ENCODE results near the gene AUNIP.

Gene AUNIP, protein sequence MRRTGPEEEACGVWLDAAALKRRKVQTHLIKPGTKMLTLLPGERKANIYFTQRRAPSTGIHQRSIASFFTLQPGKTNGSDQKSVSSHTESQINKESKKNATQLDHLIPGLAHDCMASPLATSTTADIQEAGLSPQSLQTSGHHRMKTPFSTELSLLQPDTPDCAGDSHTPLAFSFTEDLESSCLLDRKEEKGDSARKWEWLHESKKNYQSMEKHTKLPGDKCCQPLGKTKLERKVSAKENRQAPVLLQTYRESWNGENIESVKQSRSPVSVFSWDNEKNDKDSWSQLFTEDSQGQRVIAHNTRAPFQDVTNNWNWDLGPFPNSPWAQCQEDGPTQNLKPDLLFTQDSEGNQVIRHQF

DNA sequence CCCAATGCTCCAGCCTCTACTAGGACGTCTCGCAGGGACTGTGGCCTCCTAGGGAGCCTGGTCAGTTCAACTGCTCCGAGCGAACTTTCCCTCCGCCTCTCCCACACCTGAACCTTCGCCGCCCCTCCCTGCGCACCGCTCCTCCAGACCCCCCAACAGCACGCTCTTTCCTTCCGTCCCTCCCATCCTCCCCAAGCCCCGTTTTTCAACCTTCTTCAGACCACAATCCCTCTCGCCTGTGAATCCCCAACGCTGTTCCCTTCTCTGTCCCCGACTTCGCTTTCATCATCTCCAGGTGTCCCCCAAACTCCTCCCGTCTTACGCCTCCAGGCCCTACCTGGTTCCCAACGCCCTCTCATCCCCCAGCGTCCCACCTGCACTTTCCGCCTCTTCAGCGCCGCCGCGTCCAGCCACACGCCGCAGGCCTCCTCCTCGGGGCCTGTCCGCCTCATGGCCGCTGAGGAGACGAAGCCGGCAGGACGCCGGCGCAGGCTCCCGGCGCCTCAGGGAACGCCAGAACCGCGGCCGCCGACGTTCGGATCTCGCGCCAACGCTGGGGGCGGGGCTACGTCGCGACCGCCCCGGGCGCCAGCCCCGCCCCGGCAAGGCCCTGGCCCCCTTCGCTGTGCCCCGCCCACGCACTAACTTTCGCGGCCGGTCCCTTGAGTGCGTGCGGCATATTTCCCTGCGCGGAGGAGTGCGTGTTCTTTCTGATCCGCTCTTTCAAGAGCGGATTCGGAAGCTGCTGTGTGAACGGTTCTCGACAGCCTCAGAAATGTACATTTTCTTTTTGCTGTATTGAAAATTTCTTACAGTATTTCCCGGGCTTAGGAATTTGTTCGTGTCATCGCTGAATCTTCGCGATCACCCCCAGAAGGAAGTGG, at the start of gene AUNIP:
Gene AUNIP (minus strand): TSS at position 552 of the 884 bp plus-strand sequence. CDS start 100 bp downstream, at position 452.
- peak; percentile 71 for DNase-seq (ENCODE audit: low read depth)

DNA sequence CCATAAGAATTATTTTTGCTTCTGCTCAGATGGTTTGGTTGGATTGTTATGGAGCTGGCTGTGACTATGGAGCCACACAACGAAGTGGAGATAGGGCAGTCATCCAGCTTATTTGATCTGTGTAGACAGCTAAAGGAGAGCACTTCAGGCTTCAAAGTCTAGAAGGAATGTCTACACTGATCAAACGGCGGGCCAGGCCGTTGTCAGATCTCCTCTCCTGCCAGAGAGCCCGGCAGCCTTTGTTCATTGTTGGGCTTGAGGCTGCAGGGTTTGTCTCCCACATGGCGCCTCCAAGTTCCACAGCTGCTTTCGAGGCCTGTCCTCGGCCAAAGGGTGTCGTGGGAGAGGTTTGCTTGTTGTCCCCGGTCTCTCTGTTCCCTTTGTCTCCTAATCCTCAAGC, 49.8 kb upstream of the AUNIP start:
- DNase-seq (ENCODE audit: low read depth), result no peak

DNA sequence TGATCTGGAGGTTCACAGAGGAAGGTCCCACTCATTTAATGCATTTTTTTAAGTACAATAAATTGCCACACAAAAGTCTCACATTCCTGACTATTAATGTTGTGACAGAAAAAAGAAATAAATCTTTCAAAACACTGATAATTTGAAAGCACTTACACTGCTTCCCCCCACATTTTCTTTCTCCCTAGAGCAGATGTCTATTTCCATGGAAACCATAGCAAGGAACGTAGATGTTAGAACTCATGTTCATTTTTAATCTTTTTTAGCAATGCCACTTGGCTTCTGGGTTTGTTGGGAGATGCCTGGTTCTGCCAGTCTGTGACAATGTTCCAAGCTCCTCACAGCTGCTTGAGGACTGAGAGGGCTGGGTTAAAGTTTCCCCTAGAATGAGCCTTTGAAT, 48.9 kb upstream of the AUNIP start:
- no peak for DNase-seq (ENCODE audit: low read depth)

DNA sequence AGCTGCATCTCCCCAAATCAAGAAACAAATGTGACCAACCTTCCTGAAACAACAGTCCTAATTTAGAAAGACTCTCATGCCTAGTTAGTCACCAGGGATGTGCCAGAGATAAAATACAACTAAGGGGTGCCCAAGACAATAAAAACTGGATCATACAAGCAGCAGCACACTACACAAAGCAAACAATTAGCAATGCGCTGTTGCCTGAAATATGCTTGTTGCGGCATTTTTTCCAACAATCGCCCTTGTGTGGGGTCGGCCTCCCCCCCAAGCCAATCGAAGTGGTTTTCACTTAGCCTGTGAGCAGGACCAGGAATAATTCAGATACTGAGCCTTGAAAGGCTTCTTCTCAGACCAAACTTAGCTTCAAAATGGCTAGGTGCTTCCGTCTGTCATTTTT, 48.3 kb upstream of the AUNIP start:
- no peak for DNase-seq (ENCODE audit: low read depth)

DNA sequence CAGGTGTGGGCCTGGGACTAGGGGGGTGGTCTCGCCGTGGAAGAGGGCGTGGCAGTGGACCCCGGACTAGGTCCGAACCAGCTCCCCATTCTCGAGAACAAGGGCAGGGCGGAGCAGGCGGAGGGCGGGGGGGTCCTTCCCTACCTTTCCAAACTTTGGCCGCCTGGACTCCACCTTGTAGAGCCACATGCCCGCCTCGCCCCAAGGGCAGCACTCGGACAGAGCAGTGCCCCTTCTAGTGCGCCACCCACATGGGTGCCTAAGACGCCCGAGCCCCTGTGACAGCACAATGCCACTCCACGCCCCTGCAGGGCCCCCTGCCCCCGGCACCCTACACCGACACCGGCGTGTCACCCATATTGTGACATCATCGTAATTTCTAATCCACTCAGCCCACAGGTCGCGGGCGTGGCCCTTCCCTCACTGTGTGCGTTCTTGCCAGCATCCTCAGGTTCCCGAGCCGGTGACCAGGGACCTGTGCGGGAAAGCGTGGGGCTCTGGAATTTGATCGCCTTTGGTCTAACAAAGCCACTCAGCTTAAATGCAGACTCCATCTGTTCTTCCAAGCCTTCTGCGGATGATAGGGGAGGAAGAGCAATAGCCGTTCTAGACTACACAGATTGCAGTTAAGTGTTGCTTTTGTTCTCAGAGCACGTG, 47.5 kb upstream of the AUNIP start:
- DNase-seq (ENCODE audit: low read depth), result no peak

DNA sequence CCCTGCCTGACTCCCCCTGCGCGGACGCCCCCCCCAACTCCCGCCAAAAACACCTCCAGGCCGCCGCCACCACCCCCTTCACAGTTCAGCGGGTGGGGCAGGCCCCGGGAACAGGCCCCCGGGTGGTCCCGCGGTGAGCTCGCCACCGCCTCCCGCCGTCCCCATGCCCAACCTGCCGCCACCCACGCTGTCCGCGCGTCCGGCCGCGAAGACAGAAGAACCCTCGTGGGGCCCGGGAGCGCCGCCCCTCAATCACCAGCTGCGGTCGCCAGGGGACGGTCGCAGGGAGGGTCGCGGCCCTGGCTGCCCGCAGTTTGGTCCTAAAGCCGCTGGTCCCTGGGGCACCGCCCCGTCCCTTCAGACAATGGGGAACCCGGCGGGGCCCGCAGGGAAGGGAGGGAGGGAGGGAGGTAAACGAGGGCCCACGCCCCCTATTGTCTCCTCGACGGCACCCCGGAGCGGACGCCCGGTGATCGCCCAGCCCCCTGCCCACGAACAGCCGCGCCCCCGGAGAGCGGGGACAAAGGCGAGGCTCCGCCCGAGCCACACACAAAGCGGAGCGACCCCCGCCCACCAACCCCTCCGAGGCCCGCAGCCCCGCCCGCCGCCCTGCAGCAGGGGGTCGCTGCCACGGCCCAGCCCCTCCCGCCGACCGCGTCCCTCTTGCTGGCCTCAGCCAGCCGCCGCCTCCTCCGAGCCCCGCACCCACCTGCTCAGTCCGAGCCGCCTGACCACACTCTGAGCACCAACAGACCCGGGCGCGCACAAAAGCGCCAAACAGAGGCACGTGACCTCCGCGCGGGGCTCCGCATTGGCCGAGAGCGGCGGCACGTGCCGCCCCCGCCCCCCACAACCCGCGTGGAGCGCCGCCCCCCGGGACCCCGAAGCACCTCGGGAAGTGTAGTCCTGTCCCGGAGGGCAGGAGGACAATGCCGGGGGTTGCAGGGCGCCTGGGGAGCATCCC, 46.7 kb upstream of the AUNIP start, which contains the start of gene STMN1:
Gene STMN1 (minus strand): TSS at position 740 of the 964 bp plus-strand sequence. CDS start 1,743 bp downstream, outside the sequence.
- DNase-seq (ENCODE audit: low read depth), result peak; percentile 76

DNA sequence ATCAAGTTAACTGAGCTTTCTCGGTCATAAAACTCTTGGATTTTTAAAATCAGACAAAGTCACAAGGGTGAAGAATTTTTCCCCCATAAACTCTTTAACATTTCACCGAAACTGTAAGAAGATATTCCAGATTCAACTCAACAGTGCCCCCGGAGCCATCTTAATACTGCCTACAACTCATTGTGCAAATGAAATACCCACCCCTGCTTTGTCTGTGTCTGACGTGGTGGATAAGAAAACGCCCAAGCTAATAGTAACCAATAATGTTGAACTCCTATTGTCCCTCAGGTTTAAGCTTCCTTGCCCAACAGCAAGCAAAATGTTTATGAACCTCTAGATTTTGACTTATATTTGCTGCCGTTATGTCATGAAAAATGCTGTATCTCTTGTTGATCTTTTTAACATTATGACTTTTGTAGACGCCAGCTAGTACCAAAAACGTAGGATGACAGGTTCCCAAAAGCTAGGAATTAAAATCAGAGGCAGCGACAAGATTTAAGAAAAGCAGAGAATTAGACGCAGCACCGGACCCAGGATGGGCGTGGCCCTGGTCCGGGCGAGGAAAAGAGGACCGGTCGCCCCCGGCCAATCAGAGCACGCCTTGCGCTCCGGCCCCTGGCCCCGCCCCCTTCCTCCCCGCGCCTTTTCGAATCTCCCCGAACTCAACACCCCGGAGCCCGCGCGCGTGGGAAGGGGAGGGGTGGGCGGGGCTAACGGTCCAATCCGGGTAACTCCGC, 45.9 kb upstream of the AUNIP start:
- DNase-seq (ENCODE audit: low read depth), result peak; percentile 87

DNA sequence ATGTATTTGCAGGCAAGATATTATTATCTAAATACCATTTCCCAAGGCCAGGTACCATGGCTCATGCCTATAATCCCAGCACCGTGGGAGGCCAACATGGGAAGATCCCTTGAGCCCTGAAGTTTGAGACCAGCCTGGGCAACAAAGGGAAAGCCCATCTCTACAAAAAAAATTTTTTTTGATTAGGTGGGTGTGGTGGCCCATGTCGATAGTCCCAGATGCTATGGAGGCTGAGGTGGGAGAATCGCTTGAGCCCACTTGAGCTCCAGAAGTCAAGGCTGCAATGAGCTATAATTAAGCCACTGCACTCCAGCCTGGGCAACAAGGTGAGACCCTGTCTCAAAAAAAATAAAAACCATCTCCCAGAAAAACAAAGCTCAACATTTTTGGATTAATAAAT, 44.7 kb upstream of the AUNIP start:
- DNase-seq (ENCODE audit: low read depth), result no peak

DNA sequence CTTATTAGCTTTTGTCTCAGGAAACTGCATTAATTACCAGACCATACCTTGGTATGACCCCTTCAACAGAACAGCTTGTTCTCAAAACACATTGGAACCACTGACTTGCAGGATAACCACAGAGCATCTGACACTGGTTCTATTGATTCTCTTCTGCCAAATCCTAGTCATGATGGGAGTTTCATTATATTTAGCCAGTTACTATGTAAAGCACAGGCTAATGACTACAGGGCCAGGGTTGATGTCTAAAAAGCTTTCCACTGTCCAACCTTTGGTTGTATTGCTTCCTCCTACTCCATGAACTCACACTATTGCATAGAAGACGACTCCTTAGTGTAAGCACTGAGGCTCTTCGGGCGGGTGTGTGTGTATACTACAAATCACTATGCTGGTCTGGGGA, 43.2 kb upstream of the AUNIP start:
- DNase-seq (ENCODE audit: low read depth), result no peak

DNA sequence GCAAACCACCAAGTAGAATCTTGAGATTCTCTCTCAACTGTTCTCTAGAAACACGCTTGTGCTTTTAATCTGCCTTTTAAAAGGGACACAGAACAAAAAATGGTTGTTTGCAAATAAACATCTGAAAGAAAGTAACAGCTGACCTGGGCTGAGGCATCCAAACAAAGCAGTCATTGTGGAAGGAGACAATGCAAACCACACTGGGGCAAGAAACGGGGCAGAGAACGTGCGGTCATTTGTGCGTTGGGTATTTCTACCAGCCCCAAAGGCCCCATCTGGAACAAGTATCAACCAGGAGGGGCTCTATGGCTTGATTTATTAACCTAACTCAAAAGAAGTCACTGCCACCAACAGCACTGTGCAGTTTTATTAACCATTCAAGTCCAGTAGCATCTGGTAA, 41.0 kb upstream of the AUNIP start:
- no peak for DNase-seq (ENCODE audit: low read depth)

DNA sequence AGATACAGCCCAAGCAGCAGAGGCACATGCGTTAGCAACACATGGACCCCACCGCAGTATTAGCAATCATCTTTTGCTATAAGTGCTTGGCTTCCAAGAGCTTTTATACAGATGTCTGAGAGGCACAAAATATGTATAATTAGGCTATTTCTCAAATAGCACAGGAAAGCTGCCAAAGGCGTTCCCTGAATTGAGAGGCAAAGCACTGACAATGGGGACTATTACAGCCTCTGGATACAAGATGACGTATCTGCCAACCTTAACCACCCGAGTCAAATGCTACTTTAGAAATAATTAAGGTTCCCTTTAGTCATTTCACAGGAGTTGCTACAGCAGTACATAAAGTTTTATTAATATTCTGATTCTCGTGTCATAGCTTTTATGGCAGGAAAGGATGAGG, 40.5 kb upstream of the AUNIP start:
- DNase-seq (ENCODE audit: low read depth), result no peak

DNA sequence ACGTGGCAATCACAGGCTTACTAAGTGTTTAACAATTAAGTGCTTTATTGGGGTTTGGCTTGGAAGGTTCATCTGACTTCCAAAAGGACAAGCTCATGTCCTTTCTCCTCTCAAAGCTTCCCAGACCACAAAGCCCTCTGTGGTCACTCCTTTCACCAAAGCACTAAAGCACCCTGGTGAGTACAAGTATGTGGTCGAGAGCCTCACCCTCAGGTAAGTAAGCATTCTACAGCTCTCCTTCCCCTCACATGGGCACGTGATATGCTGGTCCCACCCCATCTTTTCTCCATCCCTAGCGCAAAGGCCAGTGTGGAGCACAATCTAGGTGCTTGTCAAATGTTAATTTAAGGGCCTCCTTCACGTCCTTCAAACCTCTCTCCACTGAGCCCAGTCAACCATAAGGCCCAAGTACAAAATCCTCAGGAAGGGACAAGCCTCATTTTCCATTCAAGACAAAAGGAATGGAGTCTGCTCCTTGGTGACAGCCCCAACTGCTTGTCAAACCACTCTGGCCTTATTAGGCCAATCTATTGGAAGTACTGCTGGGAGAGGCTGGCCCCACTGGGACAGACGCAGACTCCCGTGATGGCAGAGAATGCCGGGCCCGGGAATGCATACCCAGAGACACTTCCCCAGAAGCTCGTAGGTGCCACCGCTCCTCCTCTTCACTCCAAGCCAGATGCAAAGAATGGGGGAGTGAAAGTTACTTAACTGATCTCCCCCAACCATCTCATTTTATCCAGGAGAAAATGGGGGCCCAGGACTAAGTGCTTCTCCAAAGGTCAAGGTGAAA, 39.2 kb upstream of the AUNIP start:
- no peak for DNase-seq (ENCODE audit: low read depth)

DNA sequence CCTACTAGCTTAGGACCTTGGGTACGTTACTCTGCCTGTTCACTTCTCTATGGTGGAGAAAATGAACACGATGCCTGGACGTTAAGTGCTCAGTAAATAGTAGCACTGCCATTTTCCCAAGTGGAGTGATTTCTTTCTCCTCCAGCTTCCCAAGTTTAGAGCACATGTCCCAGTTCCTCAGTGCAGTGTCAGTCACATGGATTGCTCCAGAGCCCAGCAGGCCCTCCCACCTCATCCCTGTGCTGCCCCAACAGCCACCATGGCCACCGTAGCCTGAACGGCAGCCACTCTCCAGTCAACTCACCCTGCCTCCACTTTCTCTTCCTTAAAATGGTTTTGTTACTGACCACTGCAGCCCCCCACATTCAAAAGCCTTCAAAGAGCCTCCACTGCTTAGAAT, 38.5 kb upstream of the AUNIP start:
- DNase-seq (ENCODE audit: low read depth), result no peak

DNA sequence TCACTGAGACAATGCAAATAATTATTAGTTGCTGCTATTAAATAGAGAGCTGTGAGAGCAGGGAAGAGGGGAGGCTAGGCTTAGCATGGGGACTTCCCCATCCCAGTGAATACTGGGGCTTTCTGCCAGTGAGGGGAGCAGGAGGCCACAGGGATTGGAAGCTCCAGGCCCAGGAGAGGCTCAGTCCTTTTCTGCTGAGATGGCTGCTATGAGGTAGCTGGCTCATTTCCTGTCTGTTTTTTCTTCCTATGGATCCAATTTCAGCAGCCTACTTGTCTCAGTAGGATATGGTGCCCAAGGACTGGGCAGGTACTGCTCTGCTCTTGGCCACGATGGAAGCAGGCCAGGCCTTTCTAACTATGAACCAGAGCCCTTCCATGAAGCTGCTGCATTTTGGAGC, 37.0 kb upstream of the AUNIP start:
- no peak for DNase-seq (ENCODE audit: low read depth)

DNA sequence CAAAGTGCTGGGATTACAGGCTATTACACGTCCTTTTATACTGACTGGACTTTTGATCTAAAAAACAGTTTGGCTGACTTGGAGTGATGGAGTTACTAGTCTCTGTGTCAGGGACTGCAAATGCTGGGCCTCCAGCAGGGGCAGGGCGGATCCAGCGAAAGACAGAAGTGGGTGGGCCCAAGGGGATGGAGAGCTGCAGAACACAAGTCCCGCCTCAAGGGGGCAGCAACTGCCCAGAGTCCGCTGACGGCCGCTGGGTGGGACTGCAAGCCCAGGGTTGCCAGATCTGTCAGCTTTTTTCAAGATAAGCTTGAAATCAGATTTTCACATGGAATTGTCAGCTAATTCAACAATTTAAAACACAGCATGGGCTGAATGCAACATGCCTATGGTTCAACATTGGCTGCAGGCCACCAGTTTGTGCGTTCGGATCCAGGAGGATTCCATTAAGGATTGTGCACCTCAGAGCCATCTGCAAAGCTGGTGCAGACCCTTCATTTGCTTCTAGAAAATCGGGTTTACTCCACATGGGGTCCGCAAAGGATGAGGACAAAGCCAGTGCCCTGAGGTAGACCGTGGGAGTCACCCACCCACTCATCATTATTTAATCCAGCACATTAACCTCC, 36.2 kb upstream of the AUNIP start:
- peak; percentile 81 for DNase-seq (ENCODE audit: low read depth)

DNA sequence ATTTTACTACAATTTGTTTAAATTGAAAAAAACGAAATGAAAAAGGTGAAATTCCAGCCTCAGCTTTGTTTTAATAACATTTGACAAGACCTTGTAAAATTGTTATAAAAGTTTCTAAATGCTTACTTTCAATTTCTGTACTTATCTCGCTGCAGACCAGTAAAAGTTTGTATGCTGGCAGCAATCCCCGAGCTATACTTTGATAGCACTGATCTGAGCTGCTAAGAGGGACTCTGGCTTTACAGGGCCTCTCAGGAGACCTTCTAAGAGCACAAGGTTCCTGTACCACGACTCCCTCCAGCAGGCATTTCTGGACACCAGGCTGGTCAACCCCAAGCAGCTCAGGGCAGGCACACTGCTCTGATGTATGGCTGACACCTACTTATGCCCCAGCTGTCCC, 33.9 kb upstream of the AUNIP start:
- no peak for DNase-seq (ENCODE audit: low read depth)

DNA sequence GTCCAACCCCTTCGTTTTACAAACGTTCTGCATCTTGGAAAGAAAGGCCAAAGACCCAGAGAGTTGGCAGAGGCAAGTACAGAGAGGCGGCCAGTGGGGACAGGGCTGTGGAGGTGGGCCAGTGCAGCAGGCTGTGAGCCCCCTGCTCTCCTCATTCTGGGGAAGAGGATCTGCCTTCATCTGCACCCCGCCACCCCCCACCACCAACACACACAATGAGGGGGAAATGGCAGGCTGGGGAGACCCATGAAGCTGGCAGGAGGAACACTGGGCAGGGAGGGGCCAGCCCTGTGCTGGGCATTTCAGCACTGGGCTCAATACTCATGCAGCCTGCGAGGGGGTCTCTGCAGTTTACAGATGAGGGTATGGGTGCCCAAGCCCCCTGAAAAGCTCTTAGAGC, 32.3 kb upstream of the AUNIP start:
- no peak for DNase-seq (ENCODE audit: low read depth)

DNA sequence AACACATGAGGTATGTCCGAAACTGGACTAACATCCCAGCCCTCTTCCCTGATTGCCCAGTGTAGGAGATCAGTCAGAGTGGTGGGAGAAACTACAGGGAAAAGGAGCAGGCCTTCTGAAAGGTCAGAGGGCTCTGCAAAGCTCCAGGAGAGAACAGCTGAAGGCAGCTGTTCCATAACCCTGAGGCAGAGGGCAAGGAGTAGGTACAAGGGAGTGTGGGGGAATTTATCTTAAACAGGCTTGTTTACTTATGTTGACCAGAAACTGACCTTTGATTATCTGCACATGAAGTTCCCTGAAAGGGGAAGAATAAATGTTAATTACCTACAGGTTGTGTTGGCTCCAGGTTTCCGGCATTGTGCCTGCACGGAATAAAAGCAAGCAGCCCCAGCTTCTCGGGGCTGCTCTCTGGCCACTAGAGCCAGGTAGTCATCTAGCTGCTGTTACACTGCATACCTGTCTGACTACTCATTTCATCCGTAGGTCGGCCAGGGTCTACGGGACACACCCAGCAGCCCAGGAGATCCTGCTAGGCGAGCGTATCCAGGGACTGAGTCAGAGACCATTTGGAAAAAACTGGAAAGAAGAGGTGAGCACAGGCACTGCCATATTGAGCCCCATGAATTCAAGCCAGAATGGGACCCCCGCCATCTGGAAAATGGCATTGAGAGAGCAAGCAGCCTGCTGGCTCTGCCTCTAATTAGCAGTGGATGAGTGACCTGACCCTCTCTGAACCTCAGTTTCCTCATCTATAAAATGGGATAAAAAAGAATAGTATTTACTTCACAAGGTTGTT, 31.2 kb upstream of the AUNIP start:
- no peak for DNase-seq (ENCODE audit: low read depth)

DNA sequence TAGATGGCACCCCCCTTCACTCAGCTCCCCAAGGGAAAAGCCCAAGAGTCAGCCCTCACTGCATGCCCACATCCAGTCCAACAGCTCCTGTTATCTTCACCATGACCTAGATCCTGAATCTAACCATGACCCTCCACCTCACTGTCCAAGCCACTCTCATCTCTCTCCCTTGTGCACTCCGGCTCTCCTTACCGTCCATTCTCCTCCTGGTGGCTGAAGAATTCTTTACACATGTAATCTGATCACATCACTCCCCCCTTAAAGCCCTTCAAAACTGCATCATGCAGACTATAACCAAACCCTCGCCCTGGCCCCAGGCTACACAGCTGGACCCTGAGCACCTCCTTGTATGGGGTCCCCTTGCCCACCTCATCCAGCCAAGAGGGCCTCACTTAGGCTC, 30.2 kb upstream of the AUNIP start:
- DNase-seq (ENCODE audit: low read depth), result no peak
